ENCODE data around the gene DOCK7. TPM values are rescaled to one million over a fixed set of nuclear protein-coding genes. Genes with fewer than 3 reads are reported as not detected.

DOCK7 gene
- total and polyA plus RNA-seq, 2 of the 13 experiments (the other 11 are each of a cell fraction or from before 2014, with no cell fraction given) = 45.7 to 67.2 TPM

DNA sequence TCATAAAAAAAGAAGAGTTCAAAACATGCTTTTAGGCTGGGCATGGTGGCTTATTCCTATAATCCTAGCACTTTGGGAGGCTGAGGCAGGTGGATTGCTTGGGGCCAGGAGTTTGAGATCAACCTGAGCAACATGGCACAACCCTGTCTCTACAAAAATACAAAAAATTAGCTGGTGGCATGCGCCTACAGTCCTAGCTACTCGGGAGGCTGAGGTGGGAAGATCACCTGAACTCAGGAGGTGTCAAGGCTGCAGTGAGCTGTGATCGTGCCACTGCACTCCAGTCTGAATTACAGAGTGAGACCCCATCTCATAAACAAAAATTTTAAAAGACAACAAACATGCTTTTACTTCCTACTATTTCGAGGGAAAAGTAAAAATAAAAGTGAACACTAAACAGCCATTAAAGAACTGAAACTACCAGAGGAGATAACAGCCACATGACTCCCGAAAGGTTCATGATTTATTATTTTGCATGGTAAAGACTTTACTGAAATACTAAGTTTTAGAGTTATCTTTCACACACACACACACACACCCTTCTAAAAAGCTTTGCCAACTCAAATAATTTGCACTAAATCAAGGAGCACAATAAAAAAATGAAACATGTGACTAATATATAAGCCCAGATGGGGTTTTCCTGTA lies 203.2 kb downstream of the DOCK7 start:
- no peak overlapping the region for H3K27ac ChIP-seq (ENCODE audit: extremely low read length, insufficient read depth, low read length)
- no peak overlapping the region for H2AFZ ChIP-seq (ENCODE audit: low read length)
- no TSS peak for BruUV-seq (replicated peaks)
- CTCF ChIA-PET (ENCODE audit: low intra/inter-chr PET ratio, low total read pairs) = no interaction called here
- POLR2A ChIA-PET = no interaction called here
- intact Hi-C loops (cut with micrococcal nuclease; ENCODE audit: unreplicated experiment) = no loop called here
- FAIRE-seq (no peak), ATAC-seq (no peak), DNase-seq (ENCODE audit: low spot score) (no peak)
- no peaks in the 10 kb centered on the region for H3K9me3 ChIP-seq (ENCODE audit: low read length)
- H4K20me1 ChIP-seq (ENCODE audit: insufficient read depth, low read length) = no peaks in the 10 kb centered on the region
- H3K4me1 ChIP-seq (ENCODE audit: insufficient read depth, low read length) = no peaks in the 10 kb centered on the region; the same call in 1 of the 2 replicates
- TF ChIP-seq ZNF597 (CRISPR knock-in tag; IDR thresholded peaks at IDR 0.05) (no peak), ZNF143 (CRISPR knock-in tag; IDR thresholded peaks at IDR 0.05) (no peak), ZNF564 (CRISPR knock-in tag; IDR thresholded peaks at IDR 0.05) (no peak)
- peaks cover 0 to 34% of the 10 kb centered on the region in 2 experiments for H3K36me3 ChIP-seq (replicated peaks in 1 of 2; ENCODE audit: control insufficient read depth in 1 of 2, insufficient read depth in 2 of 2, low read length in 2 of 2)
- H3K4me3 ChIP-seq (replicated peaks in 1 of 3; ENCODE audit: insufficient read depth in 1 of 3, low read depth in 2 of 3, low read length in 3 of 3) = no peak overlapping the region
- H3K79me2 ChIP-seq (ENCODE audit: insufficient read depth, low read length) = no peaks in the 10 kb centered on the region
- WGBS (ENCODE audit: low lambda C conversion rate) = 95% methylated on average over 5 of the region's 5 CpGs
- in situ Hi-C loops (cut with HindIII; ENCODE audit: extremely low pct_ligation_motif_present, low pct_unique_long_range_greater_than_20kb) = no loop called here
- no peak overlapping the region for H3K9ac ChIP-seq (ENCODE audit: insufficient read depth, low read depth, low read length)
- no peak overlapping the region for H3K4me2 ChIP-seq (ENCODE audit: low read depth, low read length)
- no peaks in the 10 kb centered on the region for H3K27me3 ChIP-seq (ENCODE audit: control insufficient read depth in 1 of 2, insufficient read depth in 2 of 2, low read length in 2 of 2)

GRCh38 chr1:62481681-62482080 lies 206.5 kb downstream of the DOCK7 start:
- in situ Hi-C loops (cut with HindIII; ENCODE audit: extremely low pct_ligation_motif_present, low pct_unique_long_range_greater_than_20kb) = no loop called here
- FAIRE-seq (no peak), ATAC-seq (no peak), DNase-seq (ENCODE audit: low spot score) (no peak)
- no TSS peak for BruUV-seq (replicated peaks)
- H3K27ac ChIP-seq (ENCODE audit: extremely low read length, insufficient read depth, low read length) = no peak overlapping the region
- H4K20me1 ChIP-seq (ENCODE audit: insufficient read depth, low read length) = no peaks in the 10 kb centered on the region
- no peak overlapping the region for H3K4me3 ChIP-seq (replicated peaks in 1 of 3; ENCODE audit: insufficient read depth in 1 of 3, low read depth in 2 of 3, low read length in 3 of 3)
- no peaks in the 10 kb centered on the region for H3K79me2 ChIP-seq (ENCODE audit: insufficient read depth, low read length)
- CTCF ChIA-PET (ENCODE audit: low intra/inter-chr PET ratio, low total read pairs) = no interaction called here
- peaks cover 15% of the 10 kb centered on the region; the same call in 1 of the 2 replicates for H3K4me1 ChIP-seq (ENCODE audit: insufficient read depth, low read length)
- peaks cover 1 to 26% of the 10 kb centered on the region in 2 experiments; a peak in 3 of 5 replicates for H3K36me3 ChIP-seq (replicated peaks in 1 of 2; ENCODE audit: control insufficient read depth in 1 of 2, insufficient read depth in 2 of 2, low read length in 2 of 2)
- intact Hi-C loops (cut with micrococcal nuclease; ENCODE audit: unreplicated experiment) = no loop called here
- H3K4me2 ChIP-seq (ENCODE audit: low read depth, low read length) = no peak overlapping the region
- WGBS (ENCODE audit: low lambda C conversion rate) = 96% methylated on average over 3 of the region's 3 CpGs
- H3K9ac ChIP-seq (ENCODE audit: insufficient read depth, low read depth, low read length) = no peak overlapping the region
- H2AFZ ChIP-seq (ENCODE audit: low read length) = no peak overlapping the region
- H3K9me3 ChIP-seq (ENCODE audit: low read length) = no peaks in the 10 kb centered on the region
- POLR2A ChIA-PET = no interaction called here
- no peaks in the 10 kb centered on the region for H3K27me3 ChIP-seq (ENCODE audit: control insufficient read depth in 1 of 2, insufficient read depth in 2 of 2, low read length in 2 of 2)
- no peak for TF ChIP-seq GPN1 (CRISPR knock-in tag; IDR thresholded peaks at IDR 0.05; ENCODE audit: borderline replicate concordance)
- no peak for TF ChIP-seq GATA4 (IDR thresholded peaks at IDR 0.05; ENCODE audit: borderline replicate concordance, low read depth)
- TF ChIP-seq CHD2 (IDR thresholded peaks at IDR 0.05; ENCODE audit: low read depth, low read length) = no peak
- TF ChIP-seq ZNF674 (CRISPR knock-in tag; IDR thresholded peaks at IDR 0.05; ENCODE audit: low read depth) = no peak
- no peak for TF ChIP-seq FOSL1 (CRISPR knock-in tag; IDR thresholded peaks at IDR 0.05; ENCODE audit: borderline replicate concordance)
- TF ChIP-seq ATF7 (IDR thresholded peaks at IDR 0.05) = no peak
- no peak for TF ChIP-seq ATF7 (CRISPR knock-in tag; IDR thresholded peaks at IDR 0.05)
- TF ChIP-seq ZNF615 (CRISPR knock-in tag; IDR thresholded peaks at IDR 0.05; ENCODE audit: borderline replicate concordance) = no peak
- TF ChIP-seq ZNF780A (CRISPR knock-in tag; IDR thresholded peaks at IDR 0.05) = no peak
- TF ChIP-seq SRSF9 (IDR thresholded peaks at IDR 0.05; ENCODE audit: borderline replicate concordance, insufficient read depth, low read depth, low read length, poor library complexity, severe bottlenecking) = no peak
- TF ChIP-seq, protein P1, sequence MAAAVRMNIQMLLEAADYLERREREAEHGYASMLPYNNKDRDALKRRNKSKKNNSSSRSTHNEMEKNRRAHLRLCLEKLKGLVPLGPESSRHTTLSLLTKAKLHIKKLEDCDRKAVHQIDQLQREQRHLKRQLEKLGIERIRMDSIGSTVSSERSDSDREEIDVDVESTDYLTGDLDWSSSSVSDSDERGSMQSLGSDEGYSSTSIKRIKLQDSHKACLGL (CRISPR knock-in tag; IDR thresholded peaks at IDR 0.05) = no peak
- TF ChIP-seq ZNF567 (CRISPR knock-in tag; IDR thresholded peaks at IDR 0.05; ENCODE audit: borderline replicate concordance) = no peak
- TF ChIP-seq ZBTB33 (CRISPR knock-in tag; IDR thresholded peaks at IDR 0.05) = no peak

Measured in HepG2 (cell line).